ENCODE data around the gene QSOX2.
A peak's percentile ranks its signal among the peaks of the same experiment; 100 is the strongest.
"Not testable (repeated sequence)": the region's sequence is repeated elsewhere in the genome, so short reads cannot be mapped to it uniquely, and the experiment has no call there.

The QSOX2 gene

GRCh38 chr9:136236471-136237410 is 8.9 kb downstream of the QSOX2 start:
- not testable (repeated sequence) for DNase-seq (ENCODE audit: low spot score)

- DNase-seq (ENCODE audit: low spot score): no peak
Measured at GRCh38 chr9:136235709-136236455, 9.7 kb downstream of the QSOX2 start.

- no peak for DNase-seq (ENCODE audit: low spot score)
Measured at GRCh38 chr9:136235171-136235570, 10.4 kb downstream of the QSOX2 start.

GRCh38 chr9:136234597-136234996 is 11.0 kb downstream of the QSOX2 start:
- DNase-seq (ENCODE audit: low spot score): no peak

- DNase-seq (ENCODE audit: low spot score): no peak
Measured at GRCh38 chr9:136233868-136234267, 11.7 kb downstream of the QSOX2 start.

- DNase-seq (ENCODE audit: low spot score): no peak
Measured at GRCh38 chr9:136233411-136233810, 12.2 kb downstream of the QSOX2 start.

GRCh38 chr9:136232969-136233368 is 12.6 kb downstream of the QSOX2 start:
- no peak for DNase-seq (ENCODE audit: low spot score)

- peak; percentile 15 for DNase-seq (ENCODE audit: low spot score)
Measured at GRCh38 chr9:136231478-136232297, 13.9 kb downstream of the QSOX2 start.

GRCh38 chr9:136230773-136231172 is 14.8 kb downstream of the QSOX2 start:
- DNase-seq (ENCODE audit: low spot score): no peak

GRCh38 chr9:136230365-136230764 is 15.2 kb downstream of the QSOX2 start:
- DNase-seq (ENCODE audit: low spot score): no peak

- DNase-seq (ENCODE audit: low spot score): no peak
Measured at GRCh38 chr9:136229096-136230065, 16.2 kb downstream of the QSOX2 start.

GRCh38 chr9:136228107-136228875 is 17.3 kb downstream of the QSOX2 start:
- DNase-seq (ENCODE audit: low spot score): no peak

GRCh38 chr9:136226680-136227407 is 18.8 kb downstream of the QSOX2 start:
- no peak for DNase-seq (ENCODE audit: low spot score)

GRCh38 chr9:136225748-136226679 is 19.6 kb downstream of the QSOX2 start:
- DNase-seq (ENCODE audit: low spot score): peak; percentile 56

GRCh38 chr9:136225366-136225747 is 20.3 kb downstream of the QSOX2 start:
- peak; percentile 12 for DNase-seq (ENCODE audit: low spot score)

- no peak for DNase-seq (ENCODE audit: low spot score)
Measured at GRCh38 chr9:136223871-136224640, 21.6 kb downstream of the QSOX2 start.

- DNase-seq (ENCODE audit: low spot score): no peak
Measured at GRCh38 chr9:136222906-136223285, 22.7 kb downstream of the QSOX2 start.
